Kidney epithelial cell (primary cell): ENCODE results near the gene ST8SIA4. TPM values are rescaled to one million over a fixed set of nuclear protein-coding genes. Genes with fewer than 3 reads are reported as not detected.
"Not testable (repeated sequence)": the region's sequence is repeated elsewhere in the genome, so short reads cannot be mapped to it uniquely, and the experiment has no call there.

Experiments used
- DNase-seq: peaks from one replicate; pipeline ENCODE4 v3.0.0-alpha.2; 2010; ENCODE audit warnings: low read depth
- H3K27me3 ChIP-seq: 2 replicates; pipeline ENCODE4 v1.6.0; 2011; ENCODE audit warnings: low read length; ENCODE audit not compliant: control insufficient read depth, insufficient read depth
- H3K36me3 ChIP-seq: 2 replicates; pipeline ENCODE4 v1.5.1; 2011; ENCODE audit warnings: low read length; ENCODE audit not compliant: control insufficient read depth, insufficient read depth
- H3K4me3 ChIP-seq: 2 replicates; pipeline ENCODE4 v1.5.1; 2011; ENCODE audit warnings: low read depth, mild to moderate bottlenecking, control low read depth, low read length
- CTCF ChIP-seq: IDR thresholded peaks from 2 replicates; pipeline ENCODE4 v1.5.1; 2011; ENCODE audit warnings: mild to moderate bottlenecking, moderate library complexity, low read length, control low read depth, inconsistent platforms; ENCODE audit not compliant: insufficient read depth, poor library complexity, severe bottlenecking
- total RNA-seq: library from RNA; depleted of rRNA; stranded (reverse); fragments of >200 nt; gene quantifications from 2 replicates; pipeline ENCODE4 v1.2.3, GENCODE V29; 2015

ST8SIA4 gene
- total RNA-seq, 1 donor from 2014 or later: 2.3 TPM

DNA sequence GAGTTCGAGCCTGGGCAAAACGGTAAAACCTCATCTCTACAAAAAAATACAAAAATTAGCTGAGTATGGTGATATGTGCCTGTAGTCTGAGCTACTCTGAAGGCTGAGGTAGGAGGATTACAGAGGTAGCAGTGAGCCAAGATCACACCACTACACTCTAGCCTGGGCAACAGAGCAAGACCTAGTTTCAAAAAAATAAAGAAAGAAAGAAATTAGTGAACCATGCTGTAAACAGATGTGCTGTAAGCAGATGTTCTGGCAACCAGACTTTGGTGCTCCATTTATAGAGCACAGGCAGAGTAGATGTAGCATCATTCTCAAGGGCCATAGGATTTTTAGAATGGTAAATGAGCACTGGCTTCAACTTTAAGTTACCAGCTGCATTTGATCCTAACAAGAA is 115.4 kb downstream of the ST8SIA4 start:
- no peak for DNase-seq
- TF ChIP-seq CTCF: no peak
- no peaks in the 10 kb centered on the region for H3K36me3 ChIP-seq
- H3K27me3 ChIP-seq: no peaks in the 10 kb centered on the region
- no peak overlapping the region for H3K4me3 ChIP-seq

DNA sequence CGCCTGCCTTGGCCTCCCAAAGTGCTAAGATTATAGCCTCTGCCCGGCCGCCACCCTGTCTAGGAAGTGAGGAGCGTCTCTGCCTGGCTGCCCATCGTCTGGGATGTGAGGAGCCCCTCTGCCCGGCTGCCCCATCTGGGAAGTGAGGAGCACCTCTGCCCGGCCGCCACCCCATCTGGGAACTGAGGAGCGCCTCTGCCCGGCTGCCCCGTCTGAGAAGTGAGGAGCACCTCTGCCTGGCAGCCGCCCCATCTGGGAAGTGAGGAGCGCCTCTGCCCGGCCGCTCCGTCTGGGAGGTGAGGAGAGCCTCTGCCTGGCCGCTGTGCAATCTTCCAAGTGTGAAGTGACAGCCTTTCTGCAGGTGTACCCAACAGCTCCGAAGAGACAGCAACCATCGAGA is 117.5 kb downstream of the ST8SIA4 start:
- not testable (repeated sequence) for H3K4me3 ChIP-seq, H3K36me3 ChIP-seq, H3K27me3 ChIP-seq, DNase-seq

GRCh38 chr5:100780376-100780870 is 122.7 kb downstream of the ST8SIA4 start:
- no peak for DNase-seq
- Histone ChIP-seq H3K4me3 (no peak overlapping the region), H3K27me3 (no peaks in the 10 kb centered on the region), H3K36me3 (no peaks in the 10 kb centered on the region)
- TF ChIP-seq CTCF: no peak

DNA sequence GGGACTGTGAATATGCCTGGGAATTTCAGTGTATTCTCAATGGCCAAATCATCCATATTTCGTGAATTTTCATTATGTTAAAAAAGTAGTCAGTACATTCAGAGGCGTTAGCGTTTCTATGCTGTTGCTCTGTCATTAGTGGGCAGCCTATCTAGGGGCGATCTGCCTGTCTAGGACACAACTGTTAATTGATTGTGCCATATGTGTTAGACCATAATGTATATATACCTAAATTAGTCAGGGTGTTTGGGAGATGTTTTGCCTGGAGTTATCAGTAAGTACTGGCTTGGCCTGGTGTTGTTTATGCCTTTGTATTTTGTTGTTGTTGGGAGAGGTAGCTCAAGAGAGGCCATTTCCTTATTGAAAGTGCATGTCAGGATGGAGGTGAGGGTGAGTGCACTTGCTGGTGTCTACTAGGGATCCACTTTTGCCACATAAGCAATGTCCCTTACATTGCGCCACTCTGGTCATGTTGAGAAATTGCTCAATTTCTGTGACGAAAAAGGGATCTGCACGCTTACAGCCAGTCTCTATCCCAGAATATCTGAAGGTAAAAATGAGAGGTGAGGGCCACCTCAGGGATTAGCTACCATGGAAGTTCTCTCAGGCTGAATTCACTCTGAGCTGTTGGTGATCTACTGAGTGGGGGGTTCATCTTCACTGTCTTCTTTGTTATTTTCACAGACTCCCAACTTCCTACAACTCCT is 123.3 kb downstream of the ST8SIA4 start:
- DNase-seq: no peak
- Histone ChIP-seq H3K36me3 (no peaks in the 10 kb centered on the region), H3K4me3 (no peak overlapping the region), H3K27me3 (no peaks in the 10 kb centered on the region)
- TF ChIP-seq CTCF: no peak

DNA sequence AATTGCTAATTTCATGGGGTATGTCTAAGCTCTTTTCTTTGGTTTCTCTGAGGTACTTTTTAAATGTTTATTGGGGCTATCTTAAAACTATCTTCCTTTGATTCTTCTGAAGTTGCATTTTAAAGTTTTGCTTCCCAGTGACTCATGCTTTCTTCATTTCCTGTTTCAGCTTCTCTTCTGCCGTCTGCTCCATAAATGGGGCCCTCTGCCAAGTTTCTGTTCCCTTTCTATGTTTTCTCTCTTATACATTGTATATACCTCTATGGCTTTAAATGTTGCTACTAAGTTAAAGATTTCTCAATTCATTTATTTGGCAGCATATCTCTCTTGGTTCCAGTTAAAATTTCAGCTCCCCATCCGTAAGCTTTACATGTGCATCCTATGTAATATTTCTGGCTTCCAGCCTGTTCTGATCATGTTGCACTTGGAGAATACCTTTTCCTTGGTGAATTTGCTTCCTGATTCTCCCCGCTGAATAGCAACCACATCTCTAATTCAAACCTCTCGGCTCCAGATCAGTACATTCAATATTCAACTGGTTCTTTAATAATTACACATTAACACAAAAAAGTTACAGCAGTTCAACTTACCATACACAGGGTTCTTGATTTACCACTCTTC is 125.3 kb downstream of the ST8SIA4 start:
- DNase-seq: peak; percentile 34
- H3K27me3 ChIP-seq: no peaks in the 10 kb centered on the region
- H3K36me3 ChIP-seq: no peaks in the 10 kb centered on the region
- no peak for TF ChIP-seq CTCF
- H3K4me3 ChIP-seq: no peak overlapping the region

DNA sequence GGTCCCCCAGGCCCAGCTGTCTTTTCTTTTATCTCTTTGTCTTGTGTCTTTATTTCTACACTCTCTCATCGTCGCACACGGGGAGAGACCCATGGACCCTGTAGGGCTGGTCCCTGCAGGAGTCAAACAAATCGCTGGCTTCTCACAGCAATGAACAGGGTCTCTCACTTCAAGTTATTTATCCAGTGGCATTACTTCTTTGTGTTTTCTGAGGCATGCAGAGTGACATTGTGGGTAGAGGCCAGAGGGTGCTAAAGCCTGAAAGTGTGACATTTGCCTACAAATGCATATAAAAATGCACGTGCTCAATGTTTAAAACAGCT is 127.6 kb downstream of the ST8SIA4 start:
- Histone ChIP-seq H3K27me3 (no peaks in the 10 kb centered on the region), H3K36me3 (no peaks in the 10 kb centered on the region), H3K4me3 (no peak overlapping the region)
- TF ChIP-seq CTCF: no peak
- DNase-seq: no peak
